Measurements from ENCODE around the gene FAN1. TPM values are rescaled to one million over a fixed set of nuclear protein-coding genes. Genes with fewer than 3 reads are reported as not detected.
A peak's percentile ranks its signal among the peaks of the same experiment; 100 is the strongest.

FAN1 gene
- polyA plus RNA-seq, 3 donors, result 0.38 to 7.9 (median 0.95) TPM

- WGBS (ENCODE audit: insufficient coverage), result 96% methylated on average over 4 of the region's 7 CpGs
- H3K4me3 Mint-ChIP-seq, result no peak overlapping the region
- H3K27ac Mint-ChIP-seq, result no peak overlapping the region
- H3K36me3 Mint-ChIP-seq, result peaks cover 75 to 88% of the 10 kb centered on the region in 2 donors
- Histone ChIP-seq H3K4me3 (replicated peaks in 1 of 3; ENCODE audit: low read depth in 2 of 3, low read length in 3 of 3) (no peak overlapping the region), H4K20me1 (ENCODE audit: insufficient read depth, low read length) (peaks cover 51% of the 10 kb centered on the region), H3K79me2 (ENCODE audit: insufficient read depth, low read length) (no peaks in the 10 kb centered on the region), H3K27me3 (ENCODE audit: control insufficient read depth in 2 of 2, insufficient read depth in 2 of 2, low read length in 2 of 2) (no peaks in the 10 kb centered on the region), H3K27ac (ENCODE audit: low read depth in 1 of 2, low read length in 2 of 2) (no peak overlapping the region), H2AFZ (ENCODE audit: insufficient read depth, low read depth, low read length, poor library complexity, severe bottlenecking) (no peak overlapping the region), H3K4me2 (replicated peaks; ENCODE audit: extremely low read depth, low read length, poor library complexity, severe bottlenecking) (no peak overlapping the region), H3K9ac (ENCODE audit: insufficient read depth, low read length, poor library complexity, severe bottlenecking) (no peak overlapping the region), H3K36me3 (replicated peaks in 1 of 2; ENCODE audit: control insufficient read depth in 1 of 2, insufficient read depth in 2 of 2, low read length in 2 of 2) (peaks cover 71 to 93% of the 10 kb centered on the region in 2 donors), H3K9me3 (replicated peaks in 1 of 2; ENCODE audit: control insufficient read depth in 1 of 2, insufficient read depth in 1 of 2, low read length in 2 of 2) (no peaks in the 10 kb centered on the region), H3K4me1 (ENCODE audit: control insufficient read depth in 1 of 2, insufficient read depth in 2 of 2, low read length in 2 of 2) (no peaks in the 10 kb centered on the region)
- H3K27me3 Mint-ChIP-seq (ENCODE audit: low read depth in 3 of 3), result peaks cover 0 to 2% (median 0%) of the 10 kb centered on the region in 3 donors
- no peaks in the 10 kb centered on the region for H3K4me1 Mint-ChIP-seq
- TF ChIP-seq CTCF (IDR thresholded peaks at IDR 0.05), result no peak
- H3K9me3 Mint-ChIP-seq, result peaks cover 0 to 2% (median 0%) of the 10 kb centered on the region in 7 donors
- intact Hi-C loops (cut with micrococcal nuclease), result no loop called here
- no peak for DNase-seq
Measured at GRCh38 chr15:30939161-30939560, 35.4 kb downstream of the FAN1 start.

GRCh38 chr15:30940359-30940758, 36.6 kb downstream of the FAN1 start:
- H3K27ac ChIP-seq (ENCODE audit: low read depth in 1 of 2, low read length in 2 of 2), result peak overlapping the region in 1 of 2 donors; percentile 7

More at GRCh38 chr15:30940359-30940758, 36.6 kb downstream of the FAN1 start:
- Mint-ChIP-seq H3K9me3 (peaks cover 0 to 2% (median 0%) of the 10 kb centered on the region in 7 donors), H3K4me1 (no peaks in the 10 kb centered on the region), H3K27ac (peak overlapping the region in 2 of 7 donors; percentile 26 to 30), H3K27me3 (ENCODE audit: low read depth in 3 of 3) (peaks cover 0 to 2% (median 2%) of the 10 kb centered on the region in 3 donors), H3K4me3 (no peak overlapping the region), H3K36me3 (peaks cover 85 to 92% of the 10 kb centered on the region in 2 donors)
- H4K20me1 ChIP-seq (ENCODE audit: insufficient read depth, low read length), result peaks cover 62% of the 10 kb centered on the region
- H2AFZ ChIP-seq (ENCODE audit: insufficient read depth, low read depth, low read length, poor library complexity, severe bottlenecking), result no peak overlapping the region
- H3K4me2 ChIP-seq (replicated peaks; ENCODE audit: extremely low read depth, low read length, poor library complexity, severe bottlenecking), result no peak overlapping the region
- WGBS (ENCODE audit: insufficient coverage), result 100% methylated on average over 1 of the region's 4 CpGs
- intact Hi-C loops (cut with micrococcal nuclease), result no loop called here
- TF ChIP-seq CTCF (IDR thresholded peaks at IDR 0.05), result no peak
- H3K79me2 ChIP-seq (ENCODE audit: insufficient read depth, low read length), result no peaks in the 10 kb centered on the region
- DNase-seq, result no peak
- H3K36me3 ChIP-seq (replicated peaks in 1 of 2; ENCODE audit: control insufficient read depth in 1 of 2, insufficient read depth in 2 of 2, low read length in 2 of 2), result peaks cover 76 to 96% of the 10 kb centered on the region in 2 donors
- no peak overlapping the region for H3K4me3 ChIP-seq (replicated peaks in 1 of 3; ENCODE audit: low read depth in 2 of 3, low read length in 3 of 3)
- no peak overlapping the region for H3K9ac ChIP-seq (ENCODE audit: insufficient read depth, low read length, poor library complexity, severe bottlenecking)
- no peaks in the 10 kb centered on the region for H3K27me3 ChIP-seq (ENCODE audit: control insufficient read depth in 2 of 2, insufficient read depth in 2 of 2, low read length in 2 of 2)
- H3K4me1 ChIP-seq (ENCODE audit: control insufficient read depth in 1 of 2, insufficient read depth in 2 of 2, low read length in 2 of 2), result no peaks in the 10 kb centered on the region
- no peaks in the 10 kb centered on the region for H3K9me3 ChIP-seq (replicated peaks in 1 of 2; ENCODE audit: control insufficient read depth in 1 of 2, insufficient read depth in 1 of 2, low read length in 2 of 2)

Measured in CD14-positive monocyte (primary cell).